Esophagus squamous epithelium (tissue), 4 donors: ENCODE measurements around the gene ABCC9.

Source experiments
- CTCF ChIP-seq, 6 experiments: fragments of 450-650 bp in 4 of 6; fragments of 200-600 bp in 2 of 6; sonication (generic) in 2 of 6; IDR thresholded peaks; one replicate each; pipeline ENCODE4 v1.5.1; 2016 to 2019; ENCODE audit warnings: antibody characterized with exemption in 6 of 6, mild to moderate bottlenecking in 4 of 6, moderate library complexity in 4 of 6
- POLR2A ChIP-seq, 4 donors: fragments of 450-650 bp; IDR thresholded peaks; one replicate each; pipeline ENCODE4 v1.6.1; 2017; ENCODE audit warnings: antibody characterized with exemption in 4 of 4, mild to moderate bottlenecking in 4 of 4, moderate library complexity in 3 of 4

- no peak for TF ChIP-seq CTCF (IDR thresholded peaks at IDR 0.05)
- no peak for TF ChIP-seq POLR2A (IDR thresholded peaks at IDR 0.05)
Measured at GRCh38 chr12:21891751-21892217, 49.4 kb downstream of the ABCC9 start.
